Stimulated activated CD4-positive, alpha-beta T cell treated with anti-CD3 and anti-CD28 coated beads, Interleukin-4, amount 100 ng/mL, for 24 hours (primary cell): ENCODE data around the gene GIGYF1.
"Not testable (repeated sequence)": the region's sequence is repeated elsewhere in the genome, so short reads cannot be mapped to it uniquely, and the experiment has no call there.

Source experiments
- DNase-seq: peaks from one replicate; pipeline ENCODE4 v3.0.0-alpha.2; 2020

The GIGYF1 gene

GRCh38 chr7:100671353-100672327, 22.4 kb downstream of the GIGYF1 start:
- no peak for DNase-seq

GRCh38 chr7:100670074-100670473, 24.0 kb downstream of the GIGYF1 start:
- DNase-seq, result no peak

- not testable (repeated sequence) for DNase-seq
Measured at GRCh38 chr7:100669106-100669505, 24.9 kb downstream of the GIGYF1 start.

GRCh38 chr7:100668069-100668449, 26.0 kb downstream of the GIGYF1 start:
- no peak for DNase-seq

- no peak for DNase-seq
Measured at GRCh38 chr7:100667331-100668068, 26.6 kb downstream of the GIGYF1 start.

- DNase-seq, result no peak
Measured at GRCh38 chr7:100665168-100665726, 28.8 kb downstream of the GIGYF1 start.

- not testable (repeated sequence) for DNase-seq
Measured at GRCh38 chr7:100662194-100662776, 31.8 kb downstream of the GIGYF1 start.

- DNase-seq, result peak; percentile 54
Measured at GRCh38 chr7:100655908-100656674, 38.0 kb downstream of the GIGYF1 start, which contains the start of gene ACTL6B. Gene ACTL6B, minus strand, starts transcription at chr7:100656448. Its CDS starts 94 bp downstream, at chr7:100656354.

- no peak for DNase-seq
Measured at GRCh38 chr7:100654908-100655831, 38.9 kb downstream of the GIGYF1 start.

GRCh38 chr7:100649826-100650565, 44.1 kb downstream of the GIGYF1 start:
- no peak for DNase-seq

GRCh38 chr7:100642534-100642907, 51.5 kb downstream of the GIGYF1 start:
- peak; percentile 11 for DNase-seq

- no peak for DNase-seq
Measured at GRCh38 chr7:100641860-100642533, 52.1 kb downstream of the GIGYF1 start.

GRCh38 chr7:100641463-100641859, 52.6 kb downstream of the GIGYF1 start, which contains the start of gene TFR2:
Gene TFR2, minus strand, starts transcription at chr7:100641552. Its CDS starts 43 bp downstream, at chr7:100641509.
- DNase-seq, result no peak

GRCh38 chr7:100640517-100641440, 53.3 kb downstream of the GIGYF1 start:
- no peak for DNase-seq

- no peak for DNase-seq
Measured at GRCh38 chr7:100639995-100640516, 54.0 kb downstream of the GIGYF1 start.

- peak; percentile 66 for DNase-seq
Measured at GRCh38 chr7:100632951-100633717, 60.9 kb downstream of the GIGYF1 start.

- no peak for DNase-seq
Measured at GRCh38 chr7:100630066-100630465, 64.0 kb downstream of the GIGYF1 start.
